ENCODE results near the gene WDR43.

DNA sequence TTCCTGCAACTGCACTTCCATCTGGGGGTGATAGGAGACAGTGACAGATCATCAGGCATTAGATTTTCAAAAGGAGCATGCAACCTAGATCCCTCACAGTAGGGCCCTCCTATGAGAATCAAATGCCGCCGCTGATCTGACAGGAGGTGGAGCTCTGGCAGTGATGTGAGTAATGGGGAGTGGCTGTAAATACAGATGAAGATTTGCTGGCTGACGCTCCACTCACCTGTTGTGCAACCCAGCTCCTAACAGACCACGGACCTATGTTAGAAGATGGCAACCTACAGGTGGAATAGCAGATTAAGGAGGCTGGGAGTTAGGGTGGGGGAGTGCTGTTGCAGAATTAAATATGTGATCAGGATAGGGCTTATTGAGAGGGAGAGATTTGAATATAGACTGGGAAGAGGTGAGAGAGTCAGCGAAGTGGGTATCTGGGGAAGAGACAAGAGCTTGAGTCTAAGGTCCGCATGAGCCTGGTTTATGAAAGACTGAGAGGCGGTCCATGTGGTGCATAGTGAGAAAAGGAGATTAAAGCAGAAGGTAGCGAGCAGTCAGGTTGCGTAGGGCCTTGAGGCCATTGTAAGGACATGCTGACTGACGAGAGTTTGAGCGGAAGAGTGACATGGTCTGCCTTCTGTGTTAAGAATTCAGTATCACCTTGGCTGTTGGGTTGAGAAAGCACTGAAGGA is 55.3 kb downstream of the WDR43 start:
- TF ChIP-seq, protein P1, sequence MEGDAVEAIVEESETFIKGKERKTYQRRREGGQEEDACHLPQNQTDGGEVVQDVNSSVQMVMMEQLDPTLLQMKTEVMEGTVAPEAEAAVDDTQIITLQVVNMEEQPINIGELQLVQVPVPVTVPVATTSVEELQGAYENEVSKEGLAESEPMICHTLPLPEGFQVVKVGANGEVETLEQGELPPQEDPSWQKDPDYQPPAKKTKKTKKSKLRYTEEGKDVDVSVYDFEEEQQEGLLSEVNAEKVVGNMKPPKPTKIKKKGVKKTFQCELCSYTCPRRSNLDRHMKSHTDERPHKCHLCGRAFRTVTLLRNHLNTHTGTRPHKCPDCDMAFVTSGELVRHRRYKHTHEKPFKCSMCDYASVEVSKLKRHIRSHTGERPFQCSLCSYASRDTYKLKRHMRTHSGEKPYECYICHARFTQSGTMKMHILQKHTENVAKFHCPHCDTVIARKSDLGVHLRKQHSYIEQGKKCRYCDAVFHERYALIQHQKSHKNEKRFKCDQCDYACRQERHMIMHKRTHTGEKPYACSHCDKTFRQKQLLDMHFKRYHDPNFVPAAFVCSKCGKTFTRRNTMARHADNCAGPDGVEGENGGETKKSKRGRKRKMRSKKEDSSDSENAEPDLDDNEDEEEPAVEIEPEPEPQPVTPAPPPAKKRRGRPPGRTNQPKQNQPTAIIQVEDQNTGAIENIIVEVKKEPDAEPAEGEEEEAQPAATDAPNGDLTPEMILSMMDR (IDR thresholded peaks at IDR 0.05): no peak
- TF ChIP-seq POLR2A (IDR thresholded peaks at IDR 0.05): no peak
